H9 (cell line): ENCODE measurements around the gene TENM4. TPM values are rescaled to one million over a fixed set of nuclear protein-coding genes. Genes with fewer than 3 reads are reported as not detected.

Experiments
- DNase-seq: peaks from one replicate; pipeline ENCODE4 v3.0.0-alpha.2; 2017
- H2AFZ ChIP-seq: one replicate; pipeline ENCODE4 v1.6.1; 2013; ENCODE audit warnings: mild to moderate bottlenecking, low read length, control low read depth, moderate library complexity
- H2AK5ac ChIP-seq: 2 replicates; pipeline ENCODE4 v1.6.1; 2013; ENCODE audit warnings: low read length, control low read depth, mixed read lengths; ENCODE audit not compliant: insufficient read length
- H2BK120ac ChIP-seq: one replicate; pipeline ENCODE4 v1.6.1; 2013; ENCODE audit warnings: low read depth, mild to moderate bottlenecking, low read length, control low read depth, inconsistent platforms; ENCODE audit not compliant: poor library complexity, severe bottlenecking
- H2BK12ac ChIP-seq: 2 replicates; pipeline ENCODE4 v1.6.1; 2013; ENCODE audit warnings: low read length, control low read depth, mixed read lengths, low read depth; ENCODE audit not compliant: insufficient read length
- H2BK15ac ChIP-seq: 2 replicates; pipeline ENCODE4 v1.6.1; 2013; ENCODE audit warnings: low read depth, low read length, control low read depth
- H2BK20ac ChIP-seq: one replicate; pipeline ENCODE4 v1.6.1; 2013; ENCODE audit warnings: low read depth, mild to moderate bottlenecking, low read length, control low read depth, inconsistent platforms; ENCODE audit not compliant: poor library complexity, severe bottlenecking
- H2BK5ac ChIP-seq: 2 replicates; pipeline ENCODE4 v1.6.1; 2013; ENCODE audit warnings: low read length, control low read depth, mixed read lengths; ENCODE audit not compliant: insufficient read length
- H3K14ac ChIP-seq: 2 replicates; pipeline ENCODE4 v1.6.1; 2013; ENCODE audit warnings: low read length, control low read depth; ENCODE audit not compliant: insufficient read depth
- H3K18ac ChIP-seq: 2 replicates; pipeline ENCODE4 v1.6.1; 2013; ENCODE audit warnings: low read depth, mild to moderate bottlenecking, mixed read lengths, low read length, control low read depth; ENCODE audit not compliant: insufficient read length
- H3K23ac ChIP-seq: 2 replicates; pipeline ENCODE4 v1.6.1; 2013; ENCODE audit warnings: low read length, control low read depth, mixed read lengths, low read depth; ENCODE audit not compliant: insufficient read length
- H3K23me2 ChIP-seq: 2 replicates; pipeline ENCODE4 v1.6.1; 2013; ENCODE audit warnings: low read depth, mild to moderate bottlenecking, mixed read lengths, low read length, control low read depth; ENCODE audit not compliant: insufficient read length, poor library complexity, severe bottlenecking
- H3K27ac ChIP-seq: 2 replicates; pipeline ENCODE4 v1.5.1; 2013; ENCODE audit warnings: low read length, control low read depth, mixed read lengths, low read depth; ENCODE audit not compliant: insufficient read length
- H3K27me3 ChIP-seq: 2 replicates; pipeline ENCODE4 v1.6.1; 2013; ENCODE audit warnings: low read length, control low read depth, inconsistent platforms; ENCODE audit not compliant: insufficient read depth
- H3K4ac ChIP-seq: 2 replicates; pipeline ENCODE4 v1.6.1; 2013; ENCODE audit warnings: low read depth, mild to moderate bottlenecking, control low read depth, inconsistent platforms, low read length, moderate library complexity
- H3K4me1 ChIP-seq: 2 replicates; pipeline ENCODE4 v1.6.1; 2013; ENCODE audit warnings: low read length, control low read depth, inconsistent platforms; ENCODE audit not compliant: insufficient read depth
- H3K4me2 ChIP-seq: 2 replicates; pipeline ENCODE4 v1.6.1; 2013; ENCODE audit warnings: low read length, control low read depth, mixed read lengths; ENCODE audit not compliant: insufficient read length, insufficient read depth
- H3K56ac ChIP-seq: 2 replicates; pipeline ENCODE4 v1.6.1; 2013; ENCODE audit warnings: low read depth, mild to moderate bottlenecking, mixed read lengths, low read length, control low read depth; ENCODE audit not compliant: insufficient read length
- H3K79me1 ChIP-seq: 2 replicates; pipeline ENCODE4 v1.6.1; 2013; ENCODE audit warnings: low read depth, mild to moderate bottlenecking, moderate library complexity, low read length, control low read depth, inconsistent platforms; ENCODE audit not compliant: insufficient read depth, poor library complexity, severe bottlenecking
- H3K79me2 ChIP-seq: 2 replicates; pipeline ENCODE4 v1.6.1; 2013; ENCODE audit warnings: low read length, control low read depth, inconsistent platforms; ENCODE audit not compliant: insufficient read depth
- H3K9ac ChIP-seq: 2 replicates; pipeline ENCODE4 v1.6.1; 2013; ENCODE audit warnings: low read length, control low read depth, mixed read lengths; ENCODE audit not compliant: insufficient read length; ENCODE audit errors: extremely low read depth
- H3K9me3 ChIP-seq: one replicate; pipeline ENCODE4 v1.6.1; 2013; ENCODE audit warnings: low read depth, low read length, inconsistent platforms; ENCODE audit not compliant: control insufficient read depth
- H3T11ph ChIP-seq: one replicate; pipeline ENCODE4 v1.6.1; 2013; ENCODE audit warnings: mild to moderate bottlenecking, low read length, control low read depth, inconsistent platforms
- H4K20me1 ChIP-seq: one replicate; pipeline ENCODE4 v1.6.1; 2013; ENCODE audit not compliant: control insufficient read depth, insufficient read length, insufficient read depth
- H4K5ac ChIP-seq: 2 replicates; pipeline ENCODE4 v1.6.1; 2013; ENCODE audit warnings: low read depth, mild to moderate bottlenecking, mixed read lengths, low read length, control low read depth; ENCODE audit not compliant: insufficient read length
- H4K8ac ChIP-seq: replicated peaks from 2 replicates; pipeline ENCODE4 v1.6.1; 2013; ENCODE audit warnings: low read length, control low read depth, mixed read lengths, low read depth; ENCODE audit not compliant: insufficient read length
- H4K91ac ChIP-seq: 2 replicates; pipeline ENCODE4 v1.6.1; 2013; ENCODE audit warnings: low read depth, mild to moderate bottlenecking, moderate library complexity, mixed read lengths, low read length, control low read depth; ENCODE audit not compliant: insufficient read length
- H3K27ac Mint-ChIP-seq, 3 experiments: 2 replicates in 2 of 3; 3 replicates in 1 of 3; pipeline ENCODE4 v1.8.0; 2020 to 2021; ENCODE audit warnings: mixed read lengths in 3 of 3, mild to moderate bottlenecking in 1 of 3, moderate library complexity in 1 of 3
- H3K27me3 Mint-ChIP-seq: 2 replicates; pipeline ENCODE4 v1.8.0; 2021; ENCODE audit warnings: low read depth, mild to moderate bottlenecking, moderate library complexity, mixed read lengths
- H3K36me3 Mint-ChIP-seq, 3 experiments: 2 replicates in 2 of 3; 3 replicates in 1 of 3; pipeline ENCODE4 v1.8.0; 2020 to 2021; ENCODE audit warnings: low read depth in 3 of 3, mixed read lengths in 3 of 3; ENCODE audit not compliant: insufficient read depth in 1 of 3
- H3K4me1 Mint-ChIP-seq, 2 experiments: 2 replicates each; pipeline ENCODE4 v1.8.0; 2020; ENCODE audit warnings: mixed read lengths in 2 of 2
- H3K4me3 Mint-ChIP-seq, 2 experiments: 2 replicates in 1 of 2; 3 replicates in 1 of 2; pipeline ENCODE4 v1.8.0; 2020 to 2021; ENCODE audit warnings: mild to moderate bottlenecking in 2 of 2, mixed read lengths in 2 of 2, moderate library complexity in 1 of 2
- H3K9me3 Mint-ChIP-seq, 2 experiments: 2 replicates in 1 of 2; 3 replicates in 1 of 2; pipeline ENCODE4 v1.8.0; 2020; ENCODE audit warnings: mild to moderate bottlenecking in 2 of 2, mixed read lengths in 2 of 2, moderate library complexity in 1 of 2
- CTCF ChIP-seq: fragments of 200-600 bp; sonication (generic); conservative IDR thresholded peaks from 3 replicates; pipeline ENCODE4 v1.8.0; 2021; ENCODE audit warnings: antibody characterized with exemption, mild to moderate bottlenecking
- WGBS: extraction: QIAGEN DNeasy Blood & Tissue Kit; methylation state at CpG from one replicate; pipeline ENCODE4 v1.1.7; 2013; ENCODE audit warnings: missing lambda C conversion rate, low lambda C conversion rate, mixed read lengths; ENCODE audit not compliant: insufficient read length; ENCODE audit errors: extremely low coverage; 5-methylcytosine and 5-hydroxymethylcytosine counted together
- total RNA-seq: library from RNA; stranded (reverse); gene quantifications from 2 replicates; pipeline ENCODE4 v1.2.1, GENCODE V29; 2021

Gene TENM4
- total RNA-seq, 1 experiment from 2014 or later, result 4.6 TPM

GRCh38 chr11:78850078-78850477, 590.8 kb downstream of the TENM4 start:
- no peak overlapping the region for H4K91ac ChIP-seq
- H3K9me3 ChIP-seq, result no peaks in the 10 kb centered on the region
- no peak overlapping the region for H2BK120ac ChIP-seq
- H3K14ac ChIP-seq, result no peak overlapping the region
- no peaks in the 10 kb centered on the region for H3K79me2 ChIP-seq
- WGBS, result no CpG with 5 or more reads among the region's 3 CpGs
- H3T11ph ChIP-seq, result no peak overlapping the region
- Mint-ChIP-seq H3K4me1 (no peaks in the 10 kb centered on the region), H3K36me3 (no peaks in the 10 kb centered on the region), H3K9me3 (no peaks in the 10 kb centered on the region), H3K4me3 (no peak overlapping the region), H3K27me3 (no peaks in the 10 kb centered on the region), H3K27ac (no peak overlapping the region)
- no peaks in the 10 kb centered on the region for H3K27me3 ChIP-seq
- H3K18ac ChIP-seq, result no peak overlapping the region
- H2AFZ ChIP-seq, result no peak overlapping the region
- H3K79me1 ChIP-seq, result no peaks in the 10 kb centered on the region
- no peak overlapping the region for H3K4me2 ChIP-seq
- no peak overlapping the region for H4K5ac ChIP-seq
- TF ChIP-seq CTCF, result no peak
- no peak overlapping the region for H3K56ac ChIP-seq
- no peak overlapping the region for H3K9ac ChIP-seq
- no peaks in the 10 kb centered on the region for H3K23me2 ChIP-seq
- no peak overlapping the region for H4K8ac ChIP-seq
- no peak overlapping the region for H2BK5ac ChIP-seq
- no peak overlapping the region for H2BK15ac ChIP-seq
- H3K4ac ChIP-seq, result no peak overlapping the region
- no peak overlapping the region for H2AK5ac ChIP-seq
- H2BK20ac ChIP-seq, result no peak overlapping the region
- no peak overlapping the region for H3K23ac ChIP-seq
- no peak overlapping the region for H3K27ac ChIP-seq
- no peaks in the 10 kb centered on the region for H3K4me1 ChIP-seq
- no peak for DNase-seq
- no peak overlapping the region for H2BK12ac ChIP-seq
- no peaks in the 10 kb centered on the region for H4K20me1 ChIP-seq
